ENCODE data around the gene MINDY4B.

Gene MINDY4B

GRCh38 chr3:150925751-150926201, 20.5 kb upstream of the MINDY4B start:
- H3K36me3 ChIP-seq (ENCODE audit: control insufficient read depth, insufficient read depth, low read length) = no peaks in the 10 kb centered on the region
- peaks cover 7% of the 10 kb centered on the region for H3K4me1 ChIP-seq (ENCODE audit: control insufficient read depth, insufficient read depth, low read length)
- no peaks in the 10 kb centered on the region for H3K9me3 ChIP-seq (ENCODE audit: control insufficient read depth, low read length)
- no peak overlapping the region for H3K27ac ChIP-seq (ENCODE audit: insufficient read depth, low read depth, low read length, poor library complexity, severe bottlenecking)
- no peaks in the 10 kb centered on the region for H3K27me3 ChIP-seq (ENCODE audit: control insufficient read depth, insufficient read depth, low read length, poor library complexity, severe bottlenecking)
- H3K4me3 ChIP-seq (ENCODE audit: insufficient read depth, low read depth, low read length) = no peak overlapping the region
- WGBS, 2 experiments = 19 to 20% methylated on average over 14 of the region's 14 CpGs

GRCh38 chr3:150922611-150923010, 17.4 kb upstream of the MINDY4B start:
- H3K27me3 ChIP-seq (ENCODE audit: control insufficient read depth, insufficient read depth, low read length, poor library complexity, severe bottlenecking) = no peaks in the 10 kb centered on the region
- H3K9me3 ChIP-seq (ENCODE audit: control insufficient read depth, low read length) = no peaks in the 10 kb centered on the region

DNA sequence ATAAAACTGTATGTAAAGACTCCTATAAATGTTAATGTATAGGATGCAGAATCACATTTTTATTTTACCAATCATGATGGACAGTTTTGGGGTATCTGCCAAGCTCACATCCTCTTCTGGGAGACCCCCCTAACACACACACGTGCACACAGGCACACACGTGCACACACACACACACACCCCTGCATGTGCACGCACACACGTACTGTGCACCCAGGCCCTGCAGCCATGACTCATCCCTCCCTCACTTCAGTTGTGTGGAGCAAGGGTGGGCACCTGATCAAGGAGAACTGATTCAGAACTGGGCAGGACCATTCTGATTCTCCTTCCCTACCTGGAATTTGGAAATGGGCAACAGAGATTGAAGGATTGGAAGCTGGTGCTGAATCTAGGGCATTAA, 16.0 kb upstream of the MINDY4B start:
- H3K36me3 ChIP-seq (ENCODE audit: control insufficient read depth, insufficient read depth, low read length) = no peaks in the 10 kb centered on the region
- 90 to 93% methylated on average over 4 of the region's 4 CpGs for WGBS, 2 experiments
- no peaks in the 10 kb centered on the region for H3K27me3 ChIP-seq (ENCODE audit: control insufficient read depth, insufficient read depth, low read length, poor library complexity, severe bottlenecking)

More at GRCh38 chr3:150922611-150923010, 17.4 kb upstream of the MINDY4B start:
- Histone ChIP-seq H3K4me3 (ENCODE audit: insufficient read depth, low read depth, low read length) (no peak overlapping the region), H3K4me1 (ENCODE audit: control insufficient read depth, insufficient read depth, low read length) (peaks cover 7% of the 10 kb centered on the region), H3K36me3 (ENCODE audit: control insufficient read depth, insufficient read depth, low read length) (no peaks in the 10 kb centered on the region), H3K27ac (ENCODE audit: insufficient read depth, low read depth, low read length, poor library complexity, severe bottlenecking) (no peak overlapping the region)
- WGBS, 2 experiments = 83 to 86% methylated on average over 9 of the region's 10 CpGs

DNA sequence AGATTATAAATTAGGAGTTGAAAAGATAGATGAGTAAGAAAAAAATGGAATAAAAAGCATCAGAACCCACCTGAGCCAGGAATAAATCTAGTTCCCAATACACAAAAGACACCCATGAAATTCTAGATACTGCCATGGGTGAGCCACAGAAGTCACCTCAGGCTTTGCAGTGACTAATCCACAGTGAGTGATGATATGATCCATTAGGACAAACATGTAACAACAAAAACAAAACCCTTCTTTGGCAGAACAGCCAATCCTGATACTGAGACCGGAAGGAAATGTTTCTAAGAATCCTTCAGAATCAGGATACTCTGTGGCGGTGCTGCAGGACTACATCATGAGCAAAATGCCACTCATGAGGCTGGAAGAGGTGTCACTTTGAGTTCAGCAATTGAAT, 15.0 kb upstream of the MINDY4B start:
- no peaks in the 10 kb centered on the region for H3K27me3 ChIP-seq (ENCODE audit: control insufficient read depth, insufficient read depth, low read length, poor library complexity, severe bottlenecking)
- H3K36me3 ChIP-seq (ENCODE audit: control insufficient read depth, insufficient read depth, low read length) = no peaks in the 10 kb centered on the region
- H3K9me3 ChIP-seq (ENCODE audit: control insufficient read depth, low read length) = no peaks in the 10 kb centered on the region
- H3K4me3 ChIP-seq (ENCODE audit: insufficient read depth, low read depth, low read length) = no peak overlapping the region
- no peaks in the 10 kb centered on the region for H3K4me1 ChIP-seq (ENCODE audit: control insufficient read depth, insufficient read depth, low read length)
- WGBS, 2 experiments = 92 to 97% methylated on average over 2 of the region's 2 CpGs
- no peak overlapping the region for H3K27ac ChIP-seq (ENCODE audit: insufficient read depth, low read depth, low read length, poor library complexity, severe bottlenecking)

More for the DNA sequence above, 16.0 kb upstream of the MINDY4B start:
- H3K27ac ChIP-seq (ENCODE audit: insufficient read depth, low read depth, low read length, poor library complexity, severe bottlenecking) = no peak overlapping the region
- no peak overlapping the region for H3K4me3 ChIP-seq (ENCODE audit: insufficient read depth, low read depth, low read length)
- H3K4me1 ChIP-seq (ENCODE audit: control insufficient read depth, insufficient read depth, low read length) = peaks cover 7% of the 10 kb centered on the region
- H3K9me3 ChIP-seq (ENCODE audit: control insufficient read depth, low read length) = no peaks in the 10 kb centered on the region

DNA sequence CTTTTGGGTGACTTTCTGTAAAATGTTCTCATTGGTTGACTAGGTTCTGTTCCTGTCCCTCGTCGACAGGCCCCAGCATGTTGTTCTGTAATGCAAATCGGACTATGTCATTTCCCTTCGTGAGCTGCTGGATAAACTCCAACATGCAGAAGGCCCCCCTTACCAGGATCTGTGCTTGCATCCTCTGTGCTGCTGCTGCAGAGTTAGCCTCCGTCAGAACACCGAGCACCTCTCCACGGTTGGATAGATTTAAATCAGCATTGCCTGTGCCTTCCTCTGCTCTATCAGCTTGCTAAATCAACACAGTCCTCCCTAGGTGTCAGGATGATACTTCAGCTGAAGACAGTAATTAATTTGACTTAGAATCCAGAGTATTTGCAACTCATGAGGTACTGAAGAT, 12.7 kb upstream of the MINDY4B start:
- Histone ChIP-seq H3K9me3 (ENCODE audit: control insufficient read depth, low read length) (no peaks in the 10 kb centered on the region), H3K4me1 (ENCODE audit: control insufficient read depth, insufficient read depth, low read length) (no peaks in the 10 kb centered on the region), H3K27ac (ENCODE audit: insufficient read depth, low read depth, low read length, poor library complexity, severe bottlenecking) (no peak overlapping the region), H3K36me3 (ENCODE audit: control insufficient read depth, insufficient read depth, low read length) (no peaks in the 10 kb centered on the region), H3K4me3 (ENCODE audit: insufficient read depth, low read depth, low read length) (no peak overlapping the region), H3K27me3 (ENCODE audit: control insufficient read depth, insufficient read depth, low read length, poor library complexity, severe bottlenecking) (no peaks in the 10 kb centered on the region)
- 44 to 54% methylated on average over 7 of the region's 7 CpGs for WGBS, 2 experiments

GRCh38 chr3:150913133-150913922, 8.1 kb upstream of the MINDY4B start:
- H3K9me3 ChIP-seq (ENCODE audit: control insufficient read depth, low read length) = no peaks in the 10 kb centered on the region
- 95 to 100% methylated on average over 2 to 4 of the region's 4 CpGs for WGBS, 2 experiments
- H3K27ac ChIP-seq (ENCODE audit: insufficient read depth, low read depth, low read length, poor library complexity, severe bottlenecking) = no peak overlapping the region
- no peaks in the 10 kb centered on the region for H3K4me1 ChIP-seq (ENCODE audit: control insufficient read depth, insufficient read depth, low read length)
- no peaks in the 10 kb centered on the region for H3K36me3 ChIP-seq (ENCODE audit: control insufficient read depth, insufficient read depth, low read length)
- H3K27me3 ChIP-seq (ENCODE audit: control insufficient read depth, insufficient read depth, low read length, poor library complexity, severe bottlenecking) = no peaks in the 10 kb centered on the region
- H3K4me3 ChIP-seq (ENCODE audit: insufficient read depth, low read depth, low read length) = no peak overlapping the region

GRCh38 chr3:150912501-150912900, 7.3 kb upstream of the MINDY4B start:
- Histone ChIP-seq H3K9me3 (ENCODE audit: control insufficient read depth, low read length) (no peaks in the 10 kb centered on the region), H3K27ac (ENCODE audit: insufficient read depth, low read depth, low read length, poor library complexity, severe bottlenecking) (no peak overlapping the region), H3K36me3 (ENCODE audit: control insufficient read depth, insufficient read depth, low read length) (no peaks in the 10 kb centered on the region), H3K4me3 (ENCODE audit: insufficient read depth, low read depth, low read length) (no peak overlapping the region), H3K27me3 (ENCODE audit: control insufficient read depth, insufficient read depth, low read length, poor library complexity, severe bottlenecking) (no peaks in the 10 kb centered on the region), H3K4me1 (ENCODE audit: control insufficient read depth, insufficient read depth, low read length) (no peaks in the 10 kb centered on the region)
- WGBS, 2 experiments = 96 to 98% methylated on average over 3 of the region's 3 CpGs

DNA sequence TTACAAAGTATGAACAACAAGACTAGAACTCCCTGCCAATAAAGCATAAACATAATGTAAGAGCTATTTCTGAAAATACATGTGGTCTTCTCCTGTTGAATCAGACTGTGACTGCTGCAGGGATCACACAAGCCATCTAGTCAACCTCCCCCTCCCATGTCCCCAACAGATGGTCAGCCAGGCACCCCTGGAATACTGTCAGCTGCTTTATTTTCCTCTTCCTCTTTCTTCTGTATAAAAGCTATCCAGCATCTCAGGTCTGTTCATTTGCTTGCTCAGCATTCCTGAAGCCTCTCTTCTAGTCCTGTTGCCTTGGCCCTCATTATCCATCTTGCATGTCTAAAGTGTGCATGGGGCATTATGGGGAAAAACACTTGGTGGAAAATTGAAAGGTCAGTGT, 6.5 kb upstream of the MINDY4B start:
- Histone ChIP-seq H3K36me3 (ENCODE audit: control insufficient read depth, insufficient read depth, low read length) (no peaks in the 10 kb centered on the region), H3K9me3 (ENCODE audit: control insufficient read depth, low read length) (no peaks in the 10 kb centered on the region), H3K27me3 (ENCODE audit: control insufficient read depth, insufficient read depth, low read length, poor library complexity, severe bottlenecking) (no peaks in the 10 kb centered on the region), H3K4me3 (ENCODE audit: insufficient read depth, low read depth, low read length) (no peak overlapping the region), H3K27ac (ENCODE audit: insufficient read depth, low read depth, low read length, poor library complexity, severe bottlenecking) (no peak overlapping the region), H3K4me1 (ENCODE audit: control insufficient read depth, insufficient read depth, low read length) (no peaks in the 10 kb centered on the region)

- Histone ChIP-seq H3K27me3 (ENCODE audit: control insufficient read depth, insufficient read depth, low read length, poor library complexity, severe bottlenecking) (no peaks in the 10 kb centered on the region), H3K27ac (ENCODE audit: insufficient read depth, low read depth, low read length, poor library complexity, severe bottlenecking) (no peak overlapping the region), H3K9me3 (ENCODE audit: control insufficient read depth, low read length) (no peaks in the 10 kb centered on the region), H3K4me3 (ENCODE audit: insufficient read depth, low read depth, low read length) (no peak overlapping the region), H3K36me3 (ENCODE audit: control insufficient read depth, insufficient read depth, low read length) (no peaks in the 10 kb centered on the region), H3K4me1 (ENCODE audit: control insufficient read depth, insufficient read depth, low read length) (no peaks in the 10 kb centered on the region)
- 78 to 95% methylated on average over 1 of the region's 1 CpG for WGBS, 2 experiments
Observed at GRCh38 chr3:150906461-150906860, 1.2 kb upstream of the MINDY4B start.

- no peaks in the 10 kb centered on the region for H3K27me3 ChIP-seq (ENCODE audit: control insufficient read depth, insufficient read depth, low read length, poor library complexity, severe bottlenecking)
- no peaks in the 10 kb centered on the region for H3K36me3 ChIP-seq (ENCODE audit: control insufficient read depth, insufficient read depth, low read length)
- no peak overlapping the region for H3K4me3 ChIP-seq (ENCODE audit: insufficient read depth, low read depth, low read length)
- no peaks in the 10 kb centered on the region for H3K9me3 ChIP-seq (ENCODE audit: control insufficient read depth, low read length)
- H3K27ac ChIP-seq (ENCODE audit: insufficient read depth, low read depth, low read length, poor library complexity, severe bottlenecking) = no peak overlapping the region
- no peaks in the 10 kb centered on the region for H3K4me1 ChIP-seq (ENCODE audit: control insufficient read depth, insufficient read depth, low read length)
- 83 to 94% methylated on average over 1 of the region's 1 CpG for WGBS, 2 experiments
Observed at GRCh38 chr3:150905746-150906145, 507 bp upstream of the MINDY4B start.
